Duodenal mucosa (tissue), 2 donors: ENCODE data around the gene RDH16.
"Not testable (repeated sequence)": the region's sequence is repeated elsewhere in the genome, so short reads cannot be mapped to it uniquely, and the experiment has no call there.

Experiments used
- H3K27ac ChIP-seq: one replicate; pipeline ENCODE4 v1.7.0; 2013; ENCODE audit warnings: low read depth, low read length
- H3K27me3 ChIP-seq, 2 donors: one replicate each; pipeline ENCODE4 v1.7.0; 2013; ENCODE audit warnings: low read length in 2 of 2, control low read depth in 1 of 2; ENCODE audit not compliant: insufficient read depth in 2 of 2, control insufficient read depth in 1 of 2
- H3K36me3 ChIP-seq, 2 donors: one replicate each; pipeline ENCODE4 v1.7.0; 2013; ENCODE audit warnings: low read length in 2 of 2, control low read depth in 1 of 2; ENCODE audit not compliant: insufficient read depth in 2 of 2, control insufficient read depth in 1 of 2
- H3K4me1 ChIP-seq, 2 donors: one replicate each; pipeline ENCODE4 v1.7.0; 2013; ENCODE audit warnings: low read length in 2 of 2, control low read depth in 1 of 2; ENCODE audit not compliant: insufficient read depth in 2 of 2, control insufficient read depth in 1 of 2
- H3K4me3 ChIP-seq, 2 donors: one replicate each; pipeline ENCODE4 v1.7.0; 2013; ENCODE audit warnings: low read length in 2 of 2, low read depth in 1 of 2
- H3K9ac ChIP-seq, 2 donors: one replicate each; pipeline ENCODE4 v1.7.0; 2013; ENCODE audit warnings: low read length in 2 of 2, low read depth in 1 of 2
- H3K9me3 ChIP-seq, 2 donors: one replicate each; pipeline ENCODE4 v1.7.0; 2013; ENCODE audit warnings: low read length in 2 of 2, control low read depth in 1 of 2; ENCODE audit not compliant: control insufficient read depth in 1 of 2

RDH16 gene

GRCh38 chr12:56954958-56955355 is 2.5 kb downstream of the RDH16 start:
- Histone ChIP-seq H3K9ac (no peak overlapping the region), H3K36me3 (no peaks in the 10 kb centered on the region), H3K9me3 (peaks cover 6 to 8% of the 10 kb centered on the region in 2 donors), H3K27ac (no peak overlapping the region), H3K4me1 (peaks cover 4 to 5% of the 10 kb centered on the region in 2 donors), H3K27me3 (no peaks in the 10 kb centered on the region), H3K4me3 (no peak overlapping the region)

DNA sequence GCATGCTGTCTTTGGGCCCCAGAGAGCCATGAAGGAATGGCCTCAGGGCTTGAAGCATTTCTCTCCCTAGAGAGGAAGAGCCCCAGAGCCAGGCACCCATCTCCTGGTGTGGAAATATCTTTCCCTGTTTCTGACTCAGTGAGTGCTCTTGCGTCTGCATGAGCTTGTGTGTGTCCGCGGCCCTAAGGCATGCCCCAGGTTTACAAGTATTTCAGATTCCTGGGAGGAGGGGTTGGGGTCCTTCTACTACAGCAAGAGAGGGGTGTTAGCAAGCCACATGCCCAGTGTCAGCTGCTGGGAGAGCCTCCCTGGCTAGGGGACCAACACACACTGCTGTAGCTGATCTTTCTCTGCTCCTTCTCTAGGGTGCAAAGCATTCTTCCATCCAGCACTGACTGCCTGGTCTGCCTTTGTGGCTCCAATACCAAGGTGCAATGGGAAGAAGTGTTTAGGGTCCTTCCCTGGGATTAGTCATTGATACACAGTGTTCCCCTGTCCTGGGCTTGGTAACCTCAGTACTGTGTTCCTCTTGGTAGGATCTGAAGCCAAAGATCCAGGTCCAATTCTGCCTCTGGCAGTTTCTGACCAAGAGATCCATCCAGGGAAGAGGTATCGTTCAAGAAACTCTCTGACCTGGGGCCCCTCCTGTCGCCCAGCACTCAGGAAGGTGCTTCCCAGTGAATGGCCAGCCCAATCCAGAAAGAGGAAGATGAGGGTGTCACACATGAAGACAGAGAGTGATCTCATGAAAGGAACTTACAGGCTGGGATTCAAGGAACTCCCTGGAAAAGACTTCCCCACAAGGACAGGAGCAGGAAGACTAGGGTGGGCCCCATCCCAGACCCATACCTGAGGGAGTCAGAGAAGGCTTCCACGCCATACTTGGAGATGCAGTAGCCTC is 3.1 kb downstream of the RDH16 start:
- Histone ChIP-seq H3K9ac (no peak overlapping the region), H3K36me3 (no peaks in the 10 kb centered on the region), H3K27ac (no peak overlapping the region), H3K27me3 (no peaks in the 10 kb centered on the region), H3K4me3 (no peak overlapping the region), H3K9me3 (peaks cover 6 to 8% of the 10 kb centered on the region in 2 donors), H3K4me1 (peaks cover 4 to 5% of the 10 kb centered on the region in 2 donors)

DNA sequence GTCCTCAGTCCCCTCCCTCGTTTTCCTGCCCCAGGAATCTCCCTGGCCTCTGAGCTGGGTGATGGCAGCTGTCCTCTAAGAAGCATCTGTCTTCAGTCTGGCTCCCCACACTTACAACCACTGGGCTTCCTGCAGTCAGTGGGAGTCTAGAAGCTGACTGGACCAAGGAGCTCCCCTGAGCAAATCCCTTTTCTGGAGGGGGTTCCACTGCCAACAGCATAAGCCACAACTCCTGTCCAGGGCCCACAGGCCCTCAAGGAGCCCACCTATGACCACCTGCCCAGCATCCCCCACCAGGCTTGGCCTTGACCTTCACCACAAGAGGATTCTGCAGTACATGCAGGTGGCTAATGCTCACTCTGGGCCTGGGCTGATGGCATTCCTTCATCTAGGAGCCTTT is 4.1 kb downstream of the RDH16 start:
- H3K4me3 ChIP-seq: no peak overlapping the region
- no peaks in the 10 kb centered on the region for H3K27me3 ChIP-seq
- H3K4me1 ChIP-seq: peaks cover 4 to 5% of the 10 kb centered on the region in 2 donors
- no peaks in the 10 kb centered on the region for H3K36me3 ChIP-seq
- H3K27ac ChIP-seq: no peak overlapping the region
- peaks cover 3 to 4% of the 10 kb centered on the region in 2 donors for H3K9me3 ChIP-seq
- H3K9ac ChIP-seq: no peak overlapping the region

GRCh38 chr12:56951582-56952339 is 5.6 kb downstream of the RDH16 start:
- Histone ChIP-seq H3K9ac (no peak overlapping the region), H3K4me3 (no peak overlapping the region), H3K9me3 (no peaks in the 10 kb centered on the region), H3K27me3 (no peaks in the 10 kb centered on the region), H3K4me1 (no peaks in the 10 kb centered on the region), H3K36me3 (no peaks in the 10 kb centered on the region), H3K27ac (no peak overlapping the region)

- no peaks in the 10 kb centered on the region for H3K9me3 ChIP-seq
- no peak overlapping the region for H3K27ac ChIP-seq
- H3K9ac ChIP-seq: no peak overlapping the region
- no peak overlapping the region for H3K4me3 ChIP-seq
- H3K27me3 ChIP-seq: no peaks in the 10 kb centered on the region
- H3K4me1 ChIP-seq: no peaks in the 10 kb centered on the region
- H3K36me3 ChIP-seq: no peaks in the 10 kb centered on the region
These were observed 8.5 kb downstream of the RDH16 start for GRCh38 chr12:56948881-56949280.

- Histone ChIP-seq H3K4me3 (no peak overlapping the region), H3K4me1 (no peaks in the 10 kb centered on the region), H3K27ac (no peak overlapping the region), H3K36me3 (no peaks in the 10 kb centered on the region), H3K9ac (no peak overlapping the region), H3K27me3 (no peaks in the 10 kb centered on the region), H3K9me3 (no peaks in the 10 kb centered on the region)
These were observed 9.0 kb downstream of the RDH16 start for GRCh38 chr12:56948457-56948777.

GRCh38 chr12:56947633-56948456 is 9.6 kb downstream of the RDH16 start:
- H3K9ac ChIP-seq: no peak overlapping the region
- H3K9me3 ChIP-seq: no peaks in the 10 kb centered on the region
- no peaks in the 10 kb centered on the region for H3K27me3 ChIP-seq
- no peak overlapping the region for H3K4me3 ChIP-seq
- no peaks in the 10 kb centered on the region for H3K4me1 ChIP-seq
- no peaks in the 10 kb centered on the region for H3K36me3 ChIP-seq
- no peak overlapping the region for H3K27ac ChIP-seq

DNA sequence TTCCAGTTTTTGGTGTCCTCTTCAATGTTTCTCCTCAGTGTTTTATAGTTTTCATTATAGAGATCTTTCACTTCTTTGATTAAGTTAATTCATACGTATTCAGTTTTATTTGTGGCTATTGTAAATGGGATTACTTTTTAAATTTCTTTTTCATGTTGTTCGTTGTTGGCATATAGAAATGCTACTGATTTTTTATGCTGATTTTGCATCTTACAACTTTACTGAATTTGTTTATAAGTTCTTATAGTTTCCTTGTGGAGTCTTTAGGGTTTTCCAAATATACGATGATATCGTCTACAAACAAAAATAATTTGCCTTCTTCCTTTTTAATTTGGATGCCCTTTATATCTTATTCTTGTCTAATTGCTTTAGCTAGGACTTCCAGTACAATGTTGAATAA is 13.5 kb downstream of the RDH16 start:
- H3K36me3 ChIP-seq: no peaks in the 10 kb centered on the region
- no peaks in the 10 kb centered on the region for H3K9me3 ChIP-seq
- no peak overlapping the region for H3K9ac ChIP-seq
- H3K27me3 ChIP-seq: no peaks in the 10 kb centered on the region
- H3K4me1 ChIP-seq: peaks cover 0 to 3% of the 10 kb centered on the region in 2 donors
- no peak overlapping the region for H3K27ac ChIP-seq
- no peak overlapping the region for H3K4me3 ChIP-seq

DNA sequence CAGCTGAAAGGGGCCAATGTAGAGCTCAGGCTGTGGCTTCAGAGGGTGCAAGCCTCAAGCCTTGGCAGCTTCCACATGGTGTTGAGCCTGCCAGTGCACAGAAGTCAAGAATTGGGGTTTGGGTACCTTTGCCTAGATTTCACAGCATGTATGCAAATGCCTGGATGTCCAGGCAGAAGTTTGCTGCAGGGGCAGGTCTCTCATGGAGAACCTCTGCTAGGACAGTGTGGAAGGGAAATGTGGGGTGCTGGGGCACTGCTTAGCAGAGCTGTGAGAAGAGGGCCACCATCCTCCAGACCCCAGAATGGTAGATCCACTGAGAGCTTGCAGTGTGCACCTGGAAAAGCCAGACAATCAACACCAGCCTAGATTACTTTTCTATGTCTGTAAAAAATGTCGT is 14.0 kb downstream of the RDH16 start:
- H3K27me3 ChIP-seq: not testable (repeated sequence)

More for the DNA sequence above, 14.0 kb downstream of the RDH16 start:
- H3K4me3 ChIP-seq, H3K36me3 ChIP-seq, H3K4me1 ChIP-seq, H3K9me3 ChIP-seq, H3K9ac ChIP-seq, H3K27ac ChIP-seq: not testable (repeated sequence)
